Measurements from ENCODE around the gene TBC1D22A.

TBC1D22A gene

GRCh38 chr22:46795845-46796565 is 33.6 kb downstream of the TBC1D22A start:
- no peak for DNase-seq (ENCODE audit: low read depth)

- no peak for DNase-seq (ENCODE audit: low read depth)
Observed at GRCh38 chr22:46796566-46797195, 34.2 kb downstream of the TBC1D22A start.

GRCh38 chr22:46797355-46797754 is 34.9 kb downstream of the TBC1D22A start:
- DNase-seq (ENCODE audit: low read depth) = peak; percentile 40

GRCh38 chr22:46798041-46798365 is 35.6 kb downstream of the TBC1D22A start:
- DNase-seq (ENCODE audit: low read depth) = no peak

- DNase-seq (ENCODE audit: low read depth) = peak; percentile 74
Observed at GRCh38 chr22:46798366-46799350, 36.2 kb downstream of the TBC1D22A start.

GRCh38 chr22:46799626-46800025 is 37.2 kb downstream of the TBC1D22A start:
- no peak for DNase-seq (ENCODE audit: low read depth)

GRCh38 chr22:46800102-46800857 is 37.8 kb downstream of the TBC1D22A start:
- DNase-seq (ENCODE audit: low read depth) = no peak

- no peak for DNase-seq (ENCODE audit: low read depth)
Observed at GRCh38 chr22:46801331-46801811, 38.9 kb downstream of the TBC1D22A start.

GRCh38 chr22:46801826-46802607 is 39.6 kb downstream of the TBC1D22A start:
- DNase-seq (ENCODE audit: low read depth) = no peak

- DNase-seq (ENCODE audit: low read depth) = no peak
Observed at GRCh38 chr22:46802608-46803027, 40.2 kb downstream of the TBC1D22A start.

- peak; percentile 47 for DNase-seq (ENCODE audit: low read depth)
Observed at GRCh38 chr22:46803031-46803880, 40.8 kb downstream of the TBC1D22A start.

- DNase-seq (ENCODE audit: low read depth) = no peak
Observed at GRCh38 chr22:46803936-46804335, 41.5 kb downstream of the TBC1D22A start.

GRCh38 chr22:46806794-46807193 is 44.3 kb downstream of the TBC1D22A start:
- no peak for DNase-seq (ENCODE audit: low read depth)

- no peak for DNase-seq (ENCODE audit: low read depth)
Observed at GRCh38 chr22:46807458-46807857, 45.0 kb downstream of the TBC1D22A start.

- DNase-seq (ENCODE audit: low read depth) = no peak
Observed at GRCh38 chr22:46809153-46809885, 46.9 kb downstream of the TBC1D22A start.

- no peak for DNase-seq (ENCODE audit: low read depth)
Observed at GRCh38 chr22:46810856-46811786, 48.7 kb downstream of the TBC1D22A start.

GRCh38 chr22:46812034-46812605 is 49.7 kb downstream of the TBC1D22A start:
- no peak for DNase-seq (ENCODE audit: low read depth)

- DNase-seq (ENCODE audit: low read depth) = no peak
Observed at GRCh38 chr22:46812788-46813187, 50.3 kb downstream of the TBC1D22A start.

Data from ELR (cell line).